Prostate gland (tissue), 2 donors: Measurements from ENCODE around the gene PEX11A. TPM values are rescaled to one million over a fixed set of nuclear protein-coding genes. Genes with fewer than 3 reads are reported as not detected.

Experiments used
- DNase-seq: peaks from one replicate; pipeline ENCODE4 v3.0.0-alpha.2; 2019; ENCODE audit warnings: low spot score
- H3K27ac ChIP-seq, 2 donors: fragments of 200-600 bp; sonication (generic); 2 replicates each; pipeline ENCODE4 v1.5.1; 2017 to 2019
- H3K27me3 ChIP-seq: fragments of 200-600 bp; sonication (generic); replicated peaks from 2 replicates; pipeline ENCODE4 v1.5.1; 2019; ENCODE audit not compliant: insufficient read depth
- H3K36me3 ChIP-seq, 2 donors: fragments of 200-600 bp; sonication (generic); 1 replicate in 1 of 2; 2 replicates in 1 of 2; pipeline versions ENCODE4 v1.5.1 to v1.8.1; 2017 to 2019
- H3K4me1 ChIP-seq: fragments of 200-600 bp; sonication (generic); replicated peaks from 2 replicates; pipeline ENCODE4 v1.5.1; 2019
- H3K4me3 ChIP-seq, 2 donors: fragments of 200-600 bp; sonication (generic); 2 replicates each; pipeline ENCODE4 v1.5.1; 2017 to 2019
- H3K9me3 ChIP-seq: fragments of 200-600 bp; sonication (generic); 2 replicates; pipeline ENCODE4 v1.5.1; 2017
- CTCF ChIP-seq, 4 experiments: fragments of 200-600 bp in 2 of 4; fragments of 450-650 bp in 2 of 4; sonication (generic) in 2 of 4; IDR thresholded peaks; 1 replicate in 3 of 4; 2 replicates in 1 of 4; pipeline ENCODE4 v1.5.1; 2016 to 2019; ENCODE audit warnings: antibody characterized with exemption in 4 of 4, mild to moderate bottlenecking in 2 of 4, moderate library complexity in 2 of 4
- POLR2A ChIP-seq: fragments of 450-650 bp; IDR thresholded peaks from one replicate; pipeline ENCODE4 v1.6.1; 2016; ENCODE audit warnings: antibody characterized with exemption, mild to moderate bottlenecking
- POLR2AphosphoS5 ChIP-seq: sonication (generic); formaldehyde crosslinking; IDR thresholded peaks from one replicate; pipeline ENCODE4 v1.6.1; 2017; ENCODE audit warnings: antibody characterized with exemption
- WGBS: methylation state at CpG from one replicate; pipeline ENCODE4 v1.1.5; 2018; 5-methylcytosine and 5-hydroxymethylcytosine counted together
- intact Hi-C: fragments of 100-400 bp; cut with DNase I; formaldehyde crosslinking; loops from one replicate; pipeline ENCODE4 v1.14.2; 2022
- total RNA-seq, 2 donors: library from RNA; depleted of rRNA; stranded (reverse); fragments of >200 nt; gene quantifications; one replicate each; pipeline ENCODE4 v1.1.0, GENCODE V29; 2016

PEX11A gene
- total RNA-seq, 2 donors from 2014 or later = 13.5 to 23.3 TPM

GRCh38 chr15:89731275-89731674, 40.7 kb upstream of the PEX11A start:
- Histone ChIP-seq H3K4me3 (no peak overlapping the region), H3K9me3 (no peaks in the 10 kb centered on the region), H3K27ac (no peak overlapping the region), H3K27me3 (no peaks in the 10 kb centered on the region), H3K36me3 (no peaks in the 10 kb centered on the region), H3K4me1 (no peaks in the 10 kb centered on the region)
- intact Hi-C loops = no loop called here
- no peak for TF ChIP-seq CTCF (IDR thresholded peaks at IDR 0.05)
- TF ChIP-seq POLR2AphosphoS5 = no peak
- no peak for TF ChIP-seq POLR2A
- 88% methylated on average over 5 of the region's 5 CpGs for WGBS
- DNase-seq = no peak

GRCh38 chr15:89728254-89728653, 37.7 kb upstream of the PEX11A start:
- TF ChIP-seq POLR2AphosphoS5 (peak; percentile 55), POLR2A (no peak), CTCF (IDR thresholded peaks at IDR 0.05) (no peak)
- no peak overlapping the region for H3K27ac ChIP-seq

GRCh38 chr15:89725064-89725463, 34.5 kb upstream of the PEX11A start:
- H3K4me3 ChIP-seq = no peak overlapping the region
- no peak for TF ChIP-seq POLR2A
- TF ChIP-seq POLR2AphosphoS5 = no peak
- TF ChIP-seq CTCF (IDR thresholded peaks at IDR 0.05) = no peak
- intact Hi-C loops = loop anchor here (5.0 kb wide), 1 partner anchor 43 kb away; no protein-coding TSS in a partner anchor
- no peaks in the 10 kb centered on the region for H3K36me3 ChIP-seq
- H3K4me1 ChIP-seq = no peaks in the 10 kb centered on the region
- H3K27me3 ChIP-seq = no peaks in the 10 kb centered on the region
- 93% methylated on average over 1 of the region's 1 CpG for WGBS
- no peak for DNase-seq
- H3K27ac ChIP-seq = no peak overlapping the region
- no peaks in the 10 kb centered on the region for H3K9me3 ChIP-seq

More at GRCh38 chr15:89728254-89728653, 37.7 kb upstream of the PEX11A start:
- H3K36me3 ChIP-seq = no peaks in the 10 kb centered on the region
- H3K9me3 ChIP-seq = no peaks in the 10 kb centered on the region
- no peaks in the 10 kb centered on the region for H3K4me1 ChIP-seq
- intact Hi-C loops = loop anchor here (5.0 kb wide), 1 partner anchor 46 kb away; no protein-coding TSS in a partner anchor
- DNase-seq = no peak
- no peaks in the 10 kb centered on the region for H3K27me3 ChIP-seq
- H3K4me3 ChIP-seq = no peak overlapping the region
- 22% methylated on average over 2 of the region's 2 CpGs for WGBS

GRCh38 chr15:89724621-89725020, 34.1 kb upstream of the PEX11A start:
- Histone ChIP-seq H3K36me3 (no peaks in the 10 kb centered on the region), H3K9me3 (no peaks in the 10 kb centered on the region), H3K27me3 (no peaks in the 10 kb centered on the region), H3K4me3 (no peak overlapping the region), H3K4me1 (no peaks in the 10 kb centered on the region), H3K27ac (no peak overlapping the region)
- intact Hi-C loops = loop anchor here (5.0 kb wide), 1 partner anchor 42 kb away; no protein-coding TSS in a partner anchor
- 94% methylated on average over 1 of the region's 1 CpG for WGBS
- DNase-seq = no peak
- no peak for TF ChIP-seq POLR2A

GRCh38 chr15:89723031-89723430, 32.5 kb upstream of the PEX11A start:
- Histone ChIP-seq H3K9me3 (no peaks in the 10 kb centered on the region), H3K27me3 (no peaks in the 10 kb centered on the region), H3K4me1 (no peaks in the 10 kb centered on the region), H3K27ac (no peak overlapping the region), H3K4me3 (no peak overlapping the region), H3K36me3 (no peaks in the 10 kb centered on the region)
- no peak for DNase-seq
- intact Hi-C loops = no loop called here
- WGBS = 100% methylated on average over 3 of the region's 3 CpGs
- TF ChIP-seq CTCF (IDR thresholded peaks at IDR 0.05) (no peak), POLR2A (no peak), POLR2AphosphoS5 (no peak)
